B cell (primary cell): Measurements from ENCODE around the gene NIPAL3.

Experiments
- CTCF ChIP-seq: fragments of 200-600 bp; IDR thresholded peaks from one replicate; pipeline ENCODE4 v1.8.0; 2022; ENCODE audit warnings: antibody characterized with exemption, mild to moderate bottlenecking
- EZH2 ChIP-seq: IDR thresholded peaks from 2 replicates; pipeline ENCODE4 v1.6.1; 2012; ENCODE audit warnings: borderline replicate concordance, low read depth, mild to moderate bottlenecking, moderate library complexity, low read length; ENCODE audit not compliant: insufficient read depth, poor library complexity, severe bottlenecking

- no peak for TF ChIP-seq CTCF
- no peak for TF ChIP-seq EZH2
Observed at GRCh38 chr1:24502709-24503058, 87.1 kb downstream of the NIPAL3 start, which contains the start of gene RCAN3.
